A549 treated with AZD2906 at 1 μM for 4 hours (cell line): ENCODE data around the gene LAIR2. TPM values are rescaled to one million over a fixed set of nuclear protein-coding genes. Genes with fewer than 3 reads are reported as not detected.

ENCODE experiments used
- total RNA-seq: library from RNA; stranded (reverse); fragments of 200-300 nt; extraction: Qiagen RNA extraction; gene quantifications from 5 replicates; pipeline ENCODE4 v1.2.3, GENCODE V29; 2022

The LAIR2 gene
- not detected in 5 replicates for total RNA-seq

GRCh38 chr19:54502518-54503048 is at the start of gene LAIR2:
TSS of gene LAIR2 (plus strand) at chr19:54502831. CDS start at chr19:54502919, 88 bp downstream.

GRCh38 chr19:54463531-54464043 is 39.0 kb upstream of the LAIR2 start, which contains the start of gene LENG9:
TSS of gene LENG9 (minus strand) at chr19:54463778. CDS start at chr19:54463526, 252 bp downstream.

GRCh38 chr19:54473071-54473891 is 29.4 kb upstream of the LAIR2 start, which contains the start of gene CDC42EP5:
TSS of gene CDC42EP5 (minus strand) at chr19:54473296. CDS start at chr19:54465547, 7,749 bp downstream.

Other genes starting within 250 kb of the LAIR2 start
- gene LILRB5, start 245.6 kb upstream of the LAIR2 start, total RNA-seq, result 0.03 to 0.06 TPM (median 0.05 TPM) in 4 of 5 replicates, not detected in the other
- gene LILRB2, start 221.7 kb upstream of the LAIR2 start, total RNA-seq, result 0.08 to 0.17 TPM (median 0.09 TPM) in 4 of 5 replicates, not detected in the other
- 0.09 TPM in 1 of 5 replicates, not detected in the others for gene LILRA5, start 189.7 kb upstream of the LAIR2 start, total RNA-seq
- gene LILRA4, start 163.7 kb upstream of the LAIR2 start, total RNA-seq, result 0.02 to 0.06 TPM in 2 of 5 replicates, not detected in the others
- gene LAIR1, start 137.9 kb upstream of the LAIR2 start, total RNA-seq, result not detected in 5 replicates
- 0.03 to 0.25 TPM (median 0.17 TPM) in 4 of 5 replicates, not detected in the other for gene TTYH1, start 87.4 kb upstream of the LAIR2 start, total RNA-seq
- 66.9 to 121 TPM (median 106 TPM) in 5 replicates for gene LENG8, start 53.6 kb upstream of the LAIR2 start, total RNA-seq
- gene LENG9, start 39.1 kb upstream of the LAIR2 start, total RNA-seq, result 4.2 to 7.7 TPM (median 7.0 TPM) in 5 replicates
- gene CDC42EP5, start 29.5 kb upstream of the LAIR2 start, total RNA-seq, result 0.14 to 0.29 TPM (median 0.15 TPM) in 3 of 5 replicates, not detected in the others
- not detected in 5 replicates for gene LILRA2, start 71.0 kb downstream of the LAIR2 start, total RNA-seq
- gene LILRA1, start 90.8 kb downstream of the LAIR2 start, total RNA-seq, result not detected in 5 replicates
- gene LILRB1, start 127.7 kb downstream of the LAIR2 start, total RNA-seq, result 0.02 to 0.03 TPM in 2 of 5 replicates, not detected in the others
- not detected in 5 replicates for gene LILRB4, start 160.2 kb downstream of the LAIR2 start, total RNA-seq
- not detected in 5 replicates for gene KIR3DL3, start 221.6 kb downstream of the LAIR2 start, total RNA-seq
- not detected in 5 replicates for gene KIR2DL3, start 235.7 kb downstream of the LAIR2 start, total RNA-seq